A549 treated with Mapracorat at 1 μM for 4 hours (cell line): ENCODE data around the gene DEPDC7. TPM values are rescaled to one million over a fixed set of nuclear protein-coding genes. Genes with fewer than 3 reads are reported as not detected.

ENCODE experiments used
- total RNA-seq: library from RNA; stranded (reverse); fragments of 200-300 nt; extraction: Qiagen RNA extraction; gene quantifications from 5 replicates; pipeline ENCODE4 v1.2.3, GENCODE V29; 2022

DEPDC7 gene
- 6.7 to 8.7 TPM (median 7.3 TPM) in 5 replicates for total RNA-seq

DNA sequence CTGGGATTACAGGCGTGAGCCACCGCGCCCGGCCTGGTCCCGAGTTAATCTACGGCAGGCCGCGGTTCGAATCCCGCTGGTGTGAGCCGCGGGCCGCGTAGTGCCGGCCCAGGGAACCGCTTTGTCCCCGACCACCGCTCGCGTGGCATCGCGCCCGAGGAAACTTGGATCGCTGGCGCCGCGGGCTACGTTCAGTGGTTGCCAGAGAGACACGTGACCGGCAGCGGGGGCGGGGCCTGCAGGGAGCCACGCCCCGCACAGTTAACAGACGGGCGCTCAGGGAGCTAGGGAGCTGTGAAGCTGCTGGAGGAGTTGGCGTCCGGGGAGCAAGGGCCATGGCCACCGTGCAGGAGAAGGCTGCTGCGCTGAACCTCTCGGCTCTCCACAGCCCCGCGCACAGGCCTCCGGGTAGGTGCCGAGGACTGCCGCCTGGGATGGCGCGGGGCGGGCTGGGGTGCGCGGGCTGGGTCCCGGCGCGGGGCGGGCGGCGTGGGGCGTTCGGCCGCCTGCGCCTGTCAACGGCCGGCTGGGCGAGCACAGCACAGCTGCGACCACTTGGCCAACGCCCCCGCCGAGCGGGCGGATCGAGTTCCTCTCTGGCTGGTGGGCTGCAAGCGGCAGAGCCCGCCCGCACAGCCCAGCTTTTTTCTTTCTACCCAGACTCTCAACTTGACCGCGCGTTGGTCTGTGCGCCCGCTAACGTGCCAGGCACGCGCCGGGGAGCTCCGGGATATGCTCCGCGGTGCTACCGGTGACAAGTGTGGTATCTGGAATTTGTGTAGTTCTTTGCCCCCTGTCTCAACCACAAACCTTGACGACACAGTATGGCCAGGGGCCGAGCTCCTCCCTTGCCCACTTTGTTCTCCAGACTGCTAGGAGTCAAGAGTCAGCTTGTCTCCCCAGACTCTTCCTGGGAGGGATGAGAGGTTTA, at the start of gene DEPDC7:
Gene DEPDC7, plus strand, starts transcription at position 258 of the 931 bp plus-strand sequence. Its CDS starts 78 bp downstream, at position 336.

DNA sequence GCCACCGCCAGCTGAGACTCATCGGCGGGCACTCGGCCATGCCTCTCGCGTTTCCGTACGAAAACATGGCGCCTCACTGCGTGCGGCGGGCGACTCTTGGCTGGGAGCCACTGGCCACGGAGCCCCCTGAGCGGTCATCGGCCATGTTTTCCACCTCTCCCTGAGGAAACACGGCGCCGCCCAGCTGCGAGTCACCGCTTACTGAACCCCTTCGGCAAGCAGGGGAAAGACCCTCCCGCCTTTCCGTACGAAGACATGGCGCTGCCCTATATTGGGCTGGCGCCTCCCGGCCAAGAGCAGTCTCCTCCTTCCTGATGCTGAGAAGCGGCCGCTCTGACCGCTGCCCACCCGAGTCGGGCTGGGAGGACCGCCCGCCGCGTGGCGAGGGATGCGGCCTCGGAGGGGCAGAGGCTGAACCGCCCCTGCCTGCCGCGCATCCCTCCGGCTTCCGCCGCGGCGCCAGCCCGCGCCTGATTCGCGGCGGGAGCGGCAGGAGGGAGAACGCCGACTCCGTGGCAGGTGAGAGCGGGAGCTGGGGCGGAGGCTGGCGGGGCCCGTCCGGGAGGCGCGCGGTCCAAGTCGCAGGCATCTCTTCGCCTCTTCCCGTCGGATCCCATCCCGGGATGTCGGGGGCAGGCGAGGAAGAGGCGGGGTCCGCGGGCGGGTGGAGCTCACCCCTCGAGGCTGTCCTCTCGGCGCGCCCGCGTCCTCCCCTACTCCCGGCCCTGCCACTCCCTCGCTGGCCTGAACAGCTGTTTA, 23.8 kb downstream of the DEPDC7 start, which contains the start of gene TCP11L1:
Gene TCP11L1, plus strand, starts transcription at position 299 of the 759 bp plus-strand sequence. CDS start 4,202 bp downstream, outside the sequence.

Other genes starting within 250 kb of the DEPDC7 start
- 0.05 TPM in 1 of 5 replicates, not detected in the others for gene CCDC73, start 221.2 kb upstream of the DEPDC7 start, total RNA-seq
- gene PRRG4, start 186.0 kb upstream of the DEPDC7 start, total RNA-seq: 1.5 to 1.8 TPM (median 1.6 TPM) in 5 replicates
- 12.7 to 17.2 TPM (median 15.8 TPM) in 5 replicates for gene QSER1, start 123.1 kb upstream of the DEPDC7 start, total RNA-seq
- gene TCP11L1, start 23.7 kb downstream of the DEPDC7 start, total RNA-seq: 17.0 to 25.3 TPM (median 23.3 TPM) in 5 replicates
- 24.9 to 29.0 TPM (median 25.8 TPM) in 5 replicates for gene CSTF3, start 145.6 kb downstream of the DEPDC7 start, total RNA-seq
- gene HIPK3, start 241.5 kb downstream of the DEPDC7 start, total RNA-seq: 12.0 to 20.3 TPM (median 16.0 TPM) in 5 replicates